ENCODE data around the gene PITPNC1.

DNA sequence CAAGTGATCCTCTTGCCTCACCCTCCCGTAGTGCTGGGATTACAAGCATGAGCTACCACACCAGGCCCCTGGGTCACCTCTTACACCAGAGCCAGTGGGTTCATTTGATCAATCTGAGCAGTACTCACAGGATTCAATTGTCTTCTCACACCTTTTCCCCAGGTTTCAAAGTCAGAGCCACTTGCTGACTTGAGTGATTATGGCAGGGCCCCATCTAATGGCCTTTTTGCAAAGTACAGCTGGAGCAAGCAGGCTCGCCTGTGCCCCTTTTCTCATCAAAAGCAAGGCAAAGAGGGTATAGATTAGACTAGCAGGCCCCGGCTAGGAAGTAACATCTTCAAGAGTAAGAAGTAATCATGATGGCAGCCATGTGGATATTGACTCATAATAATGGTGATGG lies 225.9 kb downstream of the PITPNC1 start:
- TF ChIP-seq CTCF (conservative IDR thresholded peaks at IDR 0.05 in 1 of 2, IDR thresholded peaks at IDR 0.05 in 1 of 2; ENCODE audit: extremely low read depth in 1 of 2, insufficient read depth in 1 of 2, low read depth in 1 of 2, low read length in 2 of 2) = peak; percentile 36 to 52
- no peak for TF ChIP-seq EZH2 (IDR thresholded peaks at IDR 0.05; ENCODE audit: borderline replicate concordance, low read length)
